Left lung (tissue), 10 donors: ENCODE measurements around the gene CWC27. TPM values are rescaled to one million over a fixed set of nuclear protein-coding genes. Genes with fewer than 3 reads are reported as not detected.
A peak's percentile ranks its signal among the peaks of the same experiment; 100 is the strongest.

Experiments
- ATAC-seq: fragments of 200-7000 bp; cut with Tn5 transposase; one replicate; pipeline ENCODE4 v1.9.1; 2020; ENCODE audit warnings: moderate library complexity
- DNase-seq, 4 donors: peaks; one replicate each; pipeline ENCODE4 v3.0.0-alpha.2; 2013 to 2020
- H3K27ac ChIP-seq, 2 donors: fragments of 200-600 bp; sonication (generic) in 1 of 2; one replicate each; pipeline versions ENCODE4 v1.5.0 to v1.8.0; 2020 to 2021
- H3K27me3 ChIP-seq, 2 donors: fragments of 200-600 bp; sonication (generic) in 1 of 2; one replicate each; pipeline versions ENCODE4 v1.5.0 to v1.8.0; 2020 to 2021
- H3K36me3 ChIP-seq, 2 donors: fragments of 200-600 bp; sonication (generic) in 1 of 2; one replicate each; pipeline versions ENCODE4 v1.5.0 to v1.8.0; 2020 to 2021
- H3K4me1 ChIP-seq, 2 donors: fragments of 200-600 bp; one replicate each; pipeline ENCODE4 v1.8.0; 2021
- H3K4me3 ChIP-seq, 2 donors: fragments of 200-600 bp; sonication (generic) in 1 of 2; one replicate each; pipeline versions ENCODE4 v1.5.0 to v1.8.0; 2020 to 2021; ENCODE audit warnings: mild to moderate bottlenecking in 1 of 2
- H3K9me3 ChIP-seq, 2 donors: fragments of 200-600 bp; sonication (generic) in 1 of 2; one replicate each; pipeline versions ENCODE4 v1.5.0 to v1.8.0; 2020 to 2021
- CTCF ChIP-seq, 2 donors: fragments of 200-600 bp; sonication (generic) in 1 of 2; IDR thresholded peaks; one replicate each; pipeline versions ENCODE4 v1.5.0 to v1.8.0; 2021; ENCODE audit warnings: antibody characterized with exemption in 2 of 2
- intact Hi-C, 2 donors: fragments of 100-400 bp; cut with DNase I; formaldehyde crosslinking; loops; one replicate each; pipeline versions ENCODE4 v1.11.2 to v1.14.2; 2022
- polyA plus RNA-seq, 6 donors: library from polyadenylated mRNA; unstranded; fragments of 120-200 nt; gene quantifications; one replicate each; pipeline ENCODE4 v1.2.1, GENCODE V29; 2013; ENCODE audit not compliant: insufficient read length in 6 of 6
- total RNA-seq, 2 donors: library from RNA; stranded (reverse); fragmentation: NEBNext Ultra II Directional; extraction: Animal tissue kit (Norgen Biotek cat#: 25700); gene quantifications; one replicate each; pipeline ENCODE4 v1.2.1, GENCODE V29; 2021
- donor health status: DM: no; HTN: yes; CAD: no.
- donor health status: DM: no; HTN: no; CAD: no.

The CWC27 gene
- total and polyA plus RNA-seq, 8 donors = 14.3 to 45.4 (median 36.3) TPM

- Histone ChIP-seq H3K9me3 (no peaks in the 10 kb centered on the region), H3K4me3 (no peak overlapping the region), H3K4me1 (peaks cover 0 to 5% of the 10 kb centered on the region in 2 donors), H3K27me3 (no peaks in the 10 kb centered on the region), H3K27ac (no peak overlapping the region), H3K36me3 (peaks cover 0 to 13% of the 10 kb centered on the region in 2 donors)
- DNase-seq (no peak), ATAC-seq (no peak)
- TF ChIP-seq CTCF (IDR thresholded peaks at IDR 0.05) = no peak
- intact Hi-C loops = no loop called here
Measured at GRCh38 chr5:64758901-64759300, 9.8 kb upstream of the CWC27 start.

- Histone ChIP-seq H3K4me3 (no peak overlapping the region), H3K9me3 (no peaks in the 10 kb centered on the region), H3K27me3 (no peaks in the 10 kb centered on the region), H3K36me3 (peaks cover 0 to 19% of the 10 kb centered on the region in 2 donors), H3K27ac (no peak overlapping the region), H3K4me1 (peaks cover 0 to 5% of the 10 kb centered on the region in 2 donors)
- ATAC-seq (no peak), DNase-seq (no peak)
- intact Hi-C loops = no loop called here
- TF ChIP-seq CTCF (IDR thresholded peaks at IDR 0.05) = no peak
Measured at GRCh38 chr5:64759960-64760660, 8.6 kb upstream of the CWC27 start.

- no peak for ATAC-seq
Measured at GRCh38 chr5:64763948-64764503, 4.7 kb upstream of the CWC27 start.

GRCh38 chr5:64765804-64766504, 2.8 kb upstream of the CWC27 start:
- Histone ChIP-seq H3K4me3 (no peak overlapping the region), H3K27ac (no peak overlapping the region), H3K9me3 (no peaks in the 10 kb centered on the region), H3K27me3 (no peaks in the 10 kb centered on the region), H3K4me1 (peaks cover 22 to 40% of the 10 kb centered on the region in 2 donors), H3K36me3 (peaks cover 0 to 19% of the 10 kb centered on the region in 2 donors)
- intact Hi-C loops = no loop called here
- no peak for TF ChIP-seq CTCF (IDR thresholded peaks at IDR 0.05)
- no peak for DNase-seq
- no peak for ATAC-seq

More at GRCh38 chr5:64763948-64764503, 4.7 kb upstream of the CWC27 start:
- no peaks in the 10 kb centered on the region for H3K9me3 ChIP-seq
- peaks cover 0 to 19% of the 10 kb centered on the region in 2 donors for H3K36me3 ChIP-seq
- TF ChIP-seq CTCF (IDR thresholded peaks at IDR 0.05) = no peak
- H3K4me3 ChIP-seq = no peak overlapping the region
- H3K4me1 ChIP-seq = peaks cover 13 to 25% of the 10 kb centered on the region in 2 donors
- no peak overlapping the region for H3K27ac ChIP-seq
- no peak for DNase-seq
- H3K27me3 ChIP-seq = no peaks in the 10 kb centered on the region
- intact Hi-C loops = no loop called here

- Histone ChIP-seq H3K27me3 (no peaks in the 10 kb centered on the region), H3K9me3 (no peaks in the 10 kb centered on the region), H3K36me3 (peaks cover 0 to 19% of the 10 kb centered on the region in 2 donors), H3K27ac (peak overlapping the region in 1 of 2 donors; percentile 90), H3K4me1 (peaks cover 22 to 41% of the 10 kb centered on the region in 2 donors), H3K4me3 (peak overlapping the region; percentile 84 to 89)
- intact Hi-C loops = no loop called here
- DNase-seq = no peak
- no peak for TF ChIP-seq CTCF (IDR thresholded peaks at IDR 0.05)
- no peak for ATAC-seq
Measured at GRCh38 chr5:64766941-64767340, 1.8 kb upstream of the CWC27 start.
